Caco-2 (cell line): Measurements from ENCODE around the gene ZBTB7A. TPM values are rescaled to one million over a fixed set of nuclear protein-coding genes. Genes with fewer than 3 reads are reported as not detected.

ENCODE experiments used
- BruUV-seq: library from RNA; stranded (reverse); fragments of 400-500 nt; replicated peaks from 2 replicates; lab custom pipeline; 2021; lab: Mats Ljungman, UMichigan
- CTCF ChIA-PET: fragments of 300-600 bp; sonication (Branson Sonifier 250); formaldehyde crosslinking; loops from one replicate; lab custom pipeline; 2022; ENCODE audit warnings: antibody characterized with exemption; lab: Charles Lee
- POLR2A ChIA-PET: fragments of 300-600 bp; sonication (Branson Sonifier 250); formaldehyde crosslinking; loops from one replicate; lab custom pipeline; 2022; ENCODE audit warnings: antibody characterized with exemption; lab: Charles Lee
- DNase-seq, 2 experiments: peaks; one replicate each; pipeline versions ENCODE4 v3.0.0 to v3.0.0-alpha.2; 2020 to 2022
- H3K27me3 ChIP-seq: replicated peaks from 2 replicates; pipeline ENCODE4 v1.6.0; 2011; ENCODE audit warnings: low read length; ENCODE audit not compliant: control insufficient read depth, insufficient read depth
- H3K36me3 ChIP-seq: 2 replicates; pipeline ENCODE4 v1.5.1; 2011; ENCODE audit warnings: low read length; ENCODE audit not compliant: control insufficient read depth, insufficient read depth
- H3K4me1 ChIP-seq: fragments of 250-450 bp; sonication (Bioruptor Pico); 2 replicates; pipeline ENCODE4 v1.5.1; 2020; ENCODE audit warnings: mild to moderate bottlenecking
- H3K4me3 ChIP-seq: 2 replicates; pipeline ENCODE4 v1.5.1; 2011; ENCODE audit warnings: low read depth, mild to moderate bottlenecking, control low read depth, low read length
- H3K9me3 ChIP-seq: fragments of 250-450 bp; sonication (Bioruptor Pico); 2 replicates; pipeline ENCODE4 v1.5.1; 2020; ENCODE audit warnings: mild to moderate bottlenecking, moderate library complexity
- H3K27ac Mint-ChIP-seq: one replicate; pipeline ENCODE4 v1.8.0; 2022; ENCODE audit warnings: mixed read lengths; ENCODE audit not compliant: unreplicated experiment
- H3K27me3 Mint-ChIP-seq: one replicate; pipeline ENCODE4 v1.8.0; 2022; ENCODE audit warnings: mixed read lengths; ENCODE audit not compliant: insufficient read depth, unreplicated experiment
- H3K36me3 Mint-ChIP-seq: one replicate; pipeline ENCODE4 v1.8.0; 2022; ENCODE audit warnings: mild to moderate bottlenecking, mixed read lengths; ENCODE audit not compliant: insufficient read depth, unreplicated experiment
- H3K4me1 Mint-ChIP-seq: one replicate; pipeline ENCODE4 v1.8.0; 2022; ENCODE audit warnings: low read depth, mixed read lengths; ENCODE audit not compliant: unreplicated experiment
- H3K4me3 Mint-ChIP-seq: one replicate; pipeline ENCODE4 v1.8.0; 2022; ENCODE audit warnings: mild to moderate bottlenecking, moderate library complexity, mixed read lengths; ENCODE audit not compliant: unreplicated experiment
- H3K9me3 Mint-ChIP-seq: one replicate; pipeline ENCODE4 v1.8.0; 2022; ENCODE audit warnings: mixed read lengths; ENCODE audit not compliant: unreplicated experiment
- CTCF ChIP-seq, 2 experiments: fragments of 200-600 bp in 1 of 2; IDR thresholded peaks; 1 replicate in 1 of 2; 2 replicates in 1 of 2; pipeline versions ENCODE4 v1.5.1 to v1.8.0; 2011 to 2022; ENCODE audit warnings: antibody characterized with exemption in 1 of 2, control low read depth in 1 of 2, inconsistent platforms in 1 of 2, low read depth in 1 of 2, low read length in 1 of 2, mild to moderate bottlenecking in 1 of 2, moderate library complexity in 1 of 2; ENCODE audit not compliant: insufficient read depth in 1 of 2, severe bottlenecking in 1 of 2, unreplicated experiment in 1 of 2
- intact Hi-C: fragments of 100-400 bp; cut with micrococcal nuclease; formaldehyde crosslinking; loops from one replicate; pipeline ENCODE4 v1.10.0; 2022; ENCODE audit not compliant: unreplicated experiment
- total RNA-seq: library from RNA; stranded (reverse); gene quantifications from 2 replicates; pipeline ENCODE4 v1.2.3, GENCODE V29; 2022

Gene ZBTB7A
- total RNA-seq, 1 experiment from 2014 or later = 11.9 TPM

- intact Hi-C loops = no loop called here
- no peaks in the 10 kb centered on the region for H3K9me3 ChIP-seq
- H3K4me1 ChIP-seq = no peaks in the 10 kb centered on the region
- no peaks in the 10 kb centered on the region for H3K9me3 Mint-ChIP-seq
- no peak for DNase-seq
- peaks cover 58% of the 10 kb centered on the region for H3K36me3 Mint-ChIP-seq
- no peaks in the 10 kb centered on the region for H3K27me3 ChIP-seq
- H3K4me3 Mint-ChIP-seq = no peak overlapping the region
- H3K4me3 ChIP-seq = no peak overlapping the region
- no peaks in the 10 kb centered on the region; the same call in none of the 2 replicates for H3K36me3 ChIP-seq
- BruUV-seq = no TSS peak
- no peaks in the 10 kb centered on the region for H3K4me1 Mint-ChIP-seq
- TF ChIP-seq CTCF (IDR thresholded peaks at IDR 0.05; ENCODE audit: insufficient read depth in 1 of 2, low read depth in 1 of 2, low read length in 1 of 2, severe bottlenecking in 1 of 2, unreplicated experiment in 1 of 2) = no peak
- no peak overlapping the region for H3K27ac Mint-ChIP-seq
- CTCF ChIA-PET = interaction anchor here (0.9 kb wide), 1 partner anchor 25 kb away, joined by 4 read pairs; no protein-coding TSS in a partner anchor
- POLR2A ChIA-PET = no interaction called here
- no peaks in the 10 kb centered on the region for H3K27me3 Mint-ChIP-seq
Measured at GRCh38 chr19:4115050-4115817, 48.5 kb upstream of the ZBTB7A start.

- Mint-ChIP-seq H3K27ac (no peak overlapping the region), H3K4me3 (no peak overlapping the region), H3K4me1 (no peaks in the 10 kb centered on the region), H3K36me3 (peaks cover 69% of the 10 kb centered on the region), H3K9me3 (no peaks in the 10 kb centered on the region), H3K27me3 (no peaks in the 10 kb centered on the region)
- H3K9me3 ChIP-seq = no peaks in the 10 kb centered on the region
- ChIA-PET POLR2A (no interaction called here), CTCF (no interaction called here)
- DNase-seq = no peak
- no peak for TF ChIP-seq CTCF (IDR thresholded peaks at IDR 0.05; ENCODE audit: insufficient read depth in 1 of 2, low read depth in 1 of 2, low read length in 1 of 2, severe bottlenecking in 1 of 2, unreplicated experiment in 1 of 2)
- no peaks in the 10 kb centered on the region; the same call in none of the 2 replicates for H3K36me3 ChIP-seq
- no peaks in the 10 kb centered on the region for H3K4me1 ChIP-seq
- intact Hi-C loops = no loop called here
- no TSS peak for BruUV-seq
- H3K4me3 ChIP-seq = no peak overlapping the region
- H3K27me3 ChIP-seq = no peaks in the 10 kb centered on the region
Measured at GRCh38 chr19:4114181-4114580, 47.5 kb upstream of the ZBTB7A start.

GRCh38 chr19:4113398-4114088 lies 46.8 kb upstream of the ZBTB7A start:
- CTCF ChIA-PET = no interaction called here
- Mint-ChIP-seq H3K4me1 (no peaks in the 10 kb centered on the region), H3K4me3 (no peak overlapping the region), H3K27ac (no peak overlapping the region), H3K36me3 (peaks cover 71% of the 10 kb centered on the region), H3K27me3 (no peaks in the 10 kb centered on the region), H3K9me3 (no peaks in the 10 kb centered on the region)
- intact Hi-C loops = no loop called here
- POLR2A ChIA-PET = no interaction called here
- Histone ChIP-seq H3K9me3 (no peaks in the 10 kb centered on the region), H3K4me1 (no peaks in the 10 kb centered on the region), H3K4me3 (no peak overlapping the region), H3K27me3 (no peaks in the 10 kb centered on the region), H3K36me3 (no peaks in the 10 kb centered on the region; the same call in none of the 2 replicates)
- no TSS peak for BruUV-seq
- TF ChIP-seq CTCF (IDR thresholded peaks at IDR 0.05; ENCODE audit: insufficient read depth in 1 of 2, low read depth in 1 of 2, low read length in 1 of 2, severe bottlenecking in 1 of 2, unreplicated experiment in 1 of 2) = no peak
- no peak for DNase-seq
